Retinal pigment epithelial cell (primary cell): Measurements from ENCODE around the gene UBE2Q1.

Source experiments
- DNase-seq: peaks from one replicate; pipeline ENCODE4 v3.0.0-alpha.2; 2010; ENCODE audit warnings: low read depth
- H3K4me3 ChIP-seq: 2 replicates; pipeline ENCODE4 v1.5.1; 2011; ENCODE audit warnings: mild to moderate bottlenecking, low read length, control low read depth, moderate library complexity
- CTCF ChIP-seq: conservative IDR thresholded peaks from 2 replicates; pipeline ENCODE4 v1.5.1; 2011; ENCODE audit warnings: low read depth, low read length, control low read depth, inconsistent platforms

The UBE2Q1 gene

GRCh38 chr1:154598871-154599635 lies 40.6 kb upstream of the UBE2Q1 start:
- no peak for DNase-seq
- no peak overlapping the region for H3K4me3 ChIP-seq
- TF ChIP-seq CTCF = no peak

DNA sequence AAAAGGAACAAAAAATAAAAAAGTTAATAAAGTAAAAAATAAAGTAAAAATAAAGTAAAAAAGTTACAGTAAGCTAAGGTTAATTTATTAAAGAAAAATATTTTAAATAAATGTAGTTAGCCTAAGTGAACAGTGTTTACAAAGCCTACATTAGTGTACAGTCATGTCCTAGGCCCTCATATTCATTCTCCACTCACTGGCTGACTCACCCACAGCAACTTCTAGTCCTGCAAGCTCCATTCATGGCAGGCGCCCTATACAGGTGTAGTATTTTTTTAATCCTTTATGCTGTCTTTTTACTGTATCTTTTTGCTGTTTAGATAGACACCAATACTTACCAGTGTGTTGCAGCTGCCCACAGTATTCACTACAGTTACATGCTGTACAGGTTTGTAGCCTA lies 37.2 kb upstream of the UBE2Q1 start:
- no peak for TF ChIP-seq CTCF
- DNase-seq = no peak
- no peak overlapping the region for H3K4me3 ChIP-seq

DNA sequence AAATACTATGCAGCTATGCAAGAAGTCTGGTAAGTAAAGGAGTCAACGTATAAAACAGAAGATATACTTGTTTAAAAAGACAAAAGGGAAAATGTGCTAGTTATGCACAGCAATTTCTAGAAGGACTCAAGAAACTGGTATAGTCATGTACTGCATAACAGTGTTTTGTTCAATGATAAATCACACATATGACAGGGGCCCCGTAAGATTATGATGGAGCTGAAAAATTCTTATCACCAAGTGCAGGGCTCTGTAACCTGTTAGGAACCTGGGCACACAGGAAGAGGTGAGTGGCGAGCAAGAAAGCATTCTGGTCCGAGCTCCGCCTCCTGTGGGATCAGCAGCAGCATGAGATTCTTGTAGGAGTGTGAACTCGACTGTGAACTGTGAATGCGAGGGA lies 36.3 kb upstream of the UBE2Q1 start:
- TF ChIP-seq CTCF = no peak
- DNase-seq = no peak
- no peak overlapping the region for H3K4me3 ChIP-seq

- H3K4me3 ChIP-seq = no peak overlapping the region
- no peak for TF ChIP-seq CTCF
- DNase-seq = no peak
Observed at GRCh38 chr1:154593390-154593789, 34.9 kb upstream of the UBE2Q1 start.

GRCh38 chr1:154591206-154591605 lies 32.7 kb upstream of the UBE2Q1 start:
- H3K4me3 ChIP-seq = no peak overlapping the region
- no peak for DNase-seq
- TF ChIP-seq CTCF = no peak

GRCh38 chr1:154590756-154591155 lies 32.3 kb upstream of the UBE2Q1 start:
- no peak for DNase-seq
- H3K4me3 ChIP-seq = no peak overlapping the region
- no peak for TF ChIP-seq CTCF

- H3K4me3 ChIP-seq = no peak overlapping the region
- no peak for DNase-seq
- no peak for TF ChIP-seq CTCF
Observed at GRCh38 chr1:154589780-154590179, 31.3 kb upstream of the UBE2Q1 start.
